Measurements from ENCODE around the gene INTS2. TPM values are rescaled to one million over a fixed set of nuclear protein-coding genes. Genes with fewer than 3 reads are reported as not detected.
"Not testable (repeated sequence)": the region's sequence is repeated elsewhere in the genome, so short reads cannot be mapped to it uniquely, and the experiment has no call there.

INTS2 gene
- polyA plus RNA-seq, 1 donor (not counting 4 experiments of a cell fraction or from before 2014, with no cell fraction given): 10.4 TPM

DNA sequence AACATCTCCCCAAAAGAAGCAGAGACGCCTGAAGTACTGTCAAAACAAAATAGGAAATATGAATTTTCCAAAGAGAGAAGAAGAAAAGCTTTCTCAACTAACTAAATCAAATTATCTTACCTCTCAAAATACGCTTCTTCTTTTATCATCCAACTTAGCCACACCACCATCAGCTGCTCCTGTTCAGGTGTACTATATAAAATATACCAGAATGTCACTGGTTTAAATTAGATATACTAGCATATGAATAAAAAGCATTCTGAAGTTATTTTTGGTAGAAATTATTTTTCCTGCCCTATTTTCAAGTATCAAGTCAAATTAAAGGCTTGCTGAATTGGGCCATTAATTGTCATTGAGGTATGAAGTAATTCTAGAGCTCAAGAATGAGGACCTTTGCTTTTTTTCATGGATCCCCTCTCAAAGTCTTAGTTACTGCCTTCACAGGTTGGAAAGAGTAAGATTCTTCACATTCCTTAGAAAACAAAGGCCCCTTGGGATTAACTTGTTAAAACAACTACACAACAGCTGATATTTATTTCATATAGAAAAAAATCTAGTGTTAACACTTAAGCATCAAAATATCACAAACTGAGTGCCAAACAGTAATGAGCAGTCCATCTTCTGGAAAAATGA is 30.1 kb downstream of the INTS2 start:
- Histone ChIP-seq H3K9ac (ENCODE audit: control insufficient read depth, extremely low read depth, insufficient read depth, low read length) (no peak overlapping the region), H3K9me1 (ENCODE audit: control insufficient read depth, extremely low read depth, insufficient read depth, low read length) (no peaks in the 10 kb centered on the region), H4K20me1 (ENCODE audit: control insufficient read depth, extremely low read depth, insufficient read depth, low read length) (no peaks in the 10 kb centered on the region), H3K27me3 (ENCODE audit: control insufficient read depth, extremely low read depth, insufficient read depth, low read length) (no peaks in the 10 kb centered on the region), H3K9me3 (ENCODE audit: control insufficient read depth, low read depth, low read length) (no peaks in the 10 kb centered on the region), H3K4me2 (ENCODE audit: control insufficient read depth, extremely low read depth, insufficient read depth, low read depth, low read length) (no peak overlapping the region), H3K4me1 (ENCODE audit: control insufficient read depth, extremely low read depth, insufficient read depth, low read length) (no peaks in the 10 kb centered on the region), H3K27ac (ENCODE audit: control insufficient read depth, insufficient read depth, low read length) (no peak overlapping the region), H3K36me3 (ENCODE audit: control insufficient read depth in 2 of 2, extremely low read depth in 1 of 2, insufficient read depth in 2 of 2, low read length in 2 of 2) (peaks cover 3 to 7% of the 10 kb centered on the region in 2 experiments), H3K4me3 (ENCODE audit: control insufficient read depth in 2 of 3, extremely low read depth in 1 of 3, insufficient read depth in 2 of 3, low read depth in 1 of 3, low read length in 3 of 3) (no peak overlapping the region), H2AFZ (ENCODE audit: control insufficient read depth, low read length) (no peak overlapping the region), H3K79me2 (ENCODE audit: control insufficient read depth, insufficient read depth, low read length) (no peaks in the 10 kb centered on the region)
- FAIRE-seq (no peak), DNase-seq (ENCODE audit: low read depth, low spot score) (no peak)
- no peak for TF ChIP-seq EZH2 (IDR thresholded peaks at IDR 0.05; ENCODE audit: low read length)
- TF ChIP-seq, protein P1, sequence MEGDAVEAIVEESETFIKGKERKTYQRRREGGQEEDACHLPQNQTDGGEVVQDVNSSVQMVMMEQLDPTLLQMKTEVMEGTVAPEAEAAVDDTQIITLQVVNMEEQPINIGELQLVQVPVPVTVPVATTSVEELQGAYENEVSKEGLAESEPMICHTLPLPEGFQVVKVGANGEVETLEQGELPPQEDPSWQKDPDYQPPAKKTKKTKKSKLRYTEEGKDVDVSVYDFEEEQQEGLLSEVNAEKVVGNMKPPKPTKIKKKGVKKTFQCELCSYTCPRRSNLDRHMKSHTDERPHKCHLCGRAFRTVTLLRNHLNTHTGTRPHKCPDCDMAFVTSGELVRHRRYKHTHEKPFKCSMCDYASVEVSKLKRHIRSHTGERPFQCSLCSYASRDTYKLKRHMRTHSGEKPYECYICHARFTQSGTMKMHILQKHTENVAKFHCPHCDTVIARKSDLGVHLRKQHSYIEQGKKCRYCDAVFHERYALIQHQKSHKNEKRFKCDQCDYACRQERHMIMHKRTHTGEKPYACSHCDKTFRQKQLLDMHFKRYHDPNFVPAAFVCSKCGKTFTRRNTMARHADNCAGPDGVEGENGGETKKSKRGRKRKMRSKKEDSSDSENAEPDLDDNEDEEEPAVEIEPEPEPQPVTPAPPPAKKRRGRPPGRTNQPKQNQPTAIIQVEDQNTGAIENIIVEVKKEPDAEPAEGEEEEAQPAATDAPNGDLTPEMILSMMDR (optimal IDR thresholded peaks at IDR 0.05 in 1 of 3, IDR thresholded peaks at IDR 0.05 in 1 of 3, conservative IDR thresholded peaks at IDR 0.05 in 1 of 3; ENCODE audit: extremely low read depth in 1 of 3, insufficient read depth in 2 of 3, low read length in 3 of 3): no peak
- dilution Hi-C loops (cut with MboI; ENCODE audit: extremely low pct_ligation_motif_present, low sequenced_read_pairs): no loop called here

DNA sequence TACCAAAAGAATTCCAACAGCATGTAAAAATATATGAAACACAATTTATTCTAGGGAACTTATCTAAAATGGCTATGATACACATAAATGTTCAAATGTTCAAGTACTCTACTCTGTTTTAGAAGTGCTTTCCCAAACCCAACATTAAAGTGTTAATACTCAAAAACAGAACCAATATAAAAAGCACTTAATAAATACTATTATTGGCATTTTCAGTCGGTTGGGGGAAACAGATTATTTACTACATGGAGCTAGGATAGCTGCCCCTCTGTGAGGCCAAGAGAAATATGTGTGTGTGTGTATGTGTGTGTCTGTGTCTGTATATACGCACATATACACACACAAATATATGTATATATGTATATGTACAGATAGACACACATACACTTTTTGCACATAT is 32.4 kb downstream of the INTS2 start:
- DNase-seq (ENCODE audit: low read depth, low spot score) (no peak), FAIRE-seq (no peak)
- Histone ChIP-seq H3K4me2 (ENCODE audit: control insufficient read depth, extremely low read depth, insufficient read depth, low read depth, low read length) (no peak overlapping the region), H3K4me3 (ENCODE audit: control insufficient read depth in 2 of 3, extremely low read depth in 1 of 3, insufficient read depth in 2 of 3, low read depth in 1 of 3, low read length in 3 of 3) (no peak overlapping the region), H3K9ac (ENCODE audit: control insufficient read depth, extremely low read depth, insufficient read depth, low read length) (no peak overlapping the region), H3K9me1 (ENCODE audit: control insufficient read depth, extremely low read depth, insufficient read depth, low read length) (no peaks in the 10 kb centered on the region), H3K27me3 (ENCODE audit: control insufficient read depth, extremely low read depth, insufficient read depth, low read length) (no peaks in the 10 kb centered on the region), H3K4me1 (ENCODE audit: control insufficient read depth, extremely low read depth, insufficient read depth, low read length) (no peaks in the 10 kb centered on the region), H3K9me3 (ENCODE audit: control insufficient read depth, low read depth, low read length) (no peaks in the 10 kb centered on the region), H2AFZ (ENCODE audit: control insufficient read depth, low read length) (no peak overlapping the region), H4K20me1 (ENCODE audit: control insufficient read depth, extremely low read depth, insufficient read depth, low read length) (no peaks in the 10 kb centered on the region), H3K36me3 (ENCODE audit: control insufficient read depth in 2 of 2, extremely low read depth in 1 of 2, insufficient read depth in 2 of 2, low read length in 2 of 2) (peaks cover 1 to 4% of the 10 kb centered on the region in 2 experiments), H3K27ac (ENCODE audit: control insufficient read depth, insufficient read depth, low read length) (no peak overlapping the region), H3K79me2 (ENCODE audit: control insufficient read depth, insufficient read depth, low read length) (no peaks in the 10 kb centered on the region)
- TF ChIP-seq EZH2 (IDR thresholded peaks at IDR 0.05; ENCODE audit: low read length): no peak
- TF ChIP-seq, protein P1 (optimal IDR thresholded peaks at IDR 0.05 in 1 of 3, IDR thresholded peaks at IDR 0.05 in 1 of 3, conservative IDR thresholded peaks at IDR 0.05 in 1 of 3; ENCODE audit: extremely low read depth in 1 of 3, insufficient read depth in 2 of 3, low read length in 3 of 3): no peak
- dilution Hi-C loops (cut with MboI; ENCODE audit: extremely low pct_ligation_motif_present, low sequenced_read_pairs): no loop called here

DNA sequence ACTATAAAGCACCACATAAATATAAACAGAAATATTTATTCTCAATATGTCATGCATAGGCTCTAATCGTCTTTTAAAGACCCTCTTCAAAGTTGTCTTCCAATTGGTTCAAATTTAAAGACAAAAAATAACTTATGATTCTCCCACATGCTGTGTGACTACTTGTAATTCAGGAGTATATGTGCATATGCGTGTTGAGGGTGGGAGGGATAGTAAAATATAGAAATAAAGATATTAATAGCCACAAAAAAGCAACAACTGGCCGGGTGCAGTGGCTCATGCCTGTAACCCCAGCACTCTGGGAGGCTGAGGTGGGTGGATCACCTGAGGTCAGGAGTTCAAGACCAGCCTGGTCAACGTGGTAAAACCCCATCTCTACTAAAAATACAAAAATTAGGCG is 33.5 kb downstream of the INTS2 start:
- H3K4me2 ChIP-seq (ENCODE audit: control insufficient read depth, extremely low read depth, insufficient read depth, low read depth, low read length); H4K20me1 ChIP-seq (ENCODE audit: control insufficient read depth, extremely low read depth, insufficient read depth, low read length); H3K27ac ChIP-seq (ENCODE audit: control insufficient read depth, insufficient read depth, low read length); H3K9ac ChIP-seq (ENCODE audit: control insufficient read depth, extremely low read depth, insufficient read depth, low read length); DNase-seq (ENCODE audit: low read depth, low spot score); H3K9me3 ChIP-seq (ENCODE audit: control insufficient read depth, low read depth, low read length); H2AFZ ChIP-seq (ENCODE audit: control insufficient read depth, low read length); H3K79me2 ChIP-seq (ENCODE audit: control insufficient read depth, insufficient read depth, low read length); H3K4me1 ChIP-seq (ENCODE audit: control insufficient read depth, extremely low read depth, insufficient read depth, low read length); H3K4me3 ChIP-seq (ENCODE audit: control insufficient read depth in 2 of 3, extremely low read depth in 1 of 3, insufficient read depth in 2 of 3, low read depth in 1 of 3, low read length in 3 of 3); H3K9me1 ChIP-seq (ENCODE audit: control insufficient read depth, extremely low read depth, insufficient read depth, low read length); dilution Hi-C loops (cut with MboI; ENCODE audit: extremely low pct_ligation_motif_present, low sequenced_read_pairs); FAIRE-seq; H3K36me3 ChIP-seq (ENCODE audit: control insufficient read depth in 2 of 2, extremely low read depth in 1 of 2, insufficient read depth in 2 of 2, low read length in 2 of 2); H3K27me3 ChIP-seq (ENCODE audit: control insufficient read depth, extremely low read depth, insufficient read depth, low read length): not testable (repeated sequence)

DNA sequence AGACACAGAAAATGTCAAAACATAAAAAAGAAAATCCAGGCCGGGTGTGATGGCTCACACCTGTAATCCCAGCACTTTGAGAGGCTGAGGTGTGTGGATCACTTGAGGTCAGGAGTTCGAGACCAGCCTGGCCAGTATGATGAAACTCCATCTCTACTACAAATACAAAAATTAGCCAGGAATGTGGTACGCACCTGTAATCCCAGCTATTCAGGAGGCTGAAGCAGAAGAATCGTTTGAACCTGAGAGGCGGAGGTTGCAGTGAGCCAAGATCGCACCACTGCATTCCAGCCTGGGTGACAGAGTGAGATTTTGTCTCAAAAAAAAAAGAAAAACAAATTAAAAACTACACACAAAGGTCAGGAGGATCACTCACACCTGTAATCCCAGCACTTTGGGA is 40.0 kb downstream of the INTS2 start:
- H3K27ac ChIP-seq (ENCODE audit: control insufficient read depth, insufficient read depth, low read length); H3K27me3 ChIP-seq (ENCODE audit: control insufficient read depth, extremely low read depth, insufficient read depth, low read length); H3K9ac ChIP-seq (ENCODE audit: control insufficient read depth, extremely low read depth, insufficient read depth, low read length); H3K9me1 ChIP-seq (ENCODE audit: control insufficient read depth, extremely low read depth, insufficient read depth, low read length); H3K36me3 ChIP-seq (ENCODE audit: control insufficient read depth in 2 of 2, extremely low read depth in 1 of 2, insufficient read depth in 2 of 2, low read length in 2 of 2); FAIRE-seq; dilution Hi-C loops (cut with MboI; ENCODE audit: extremely low pct_ligation_motif_present, low sequenced_read_pairs); H3K4me2 ChIP-seq (ENCODE audit: control insufficient read depth, extremely low read depth, insufficient read depth, low read depth, low read length); H3K9me3 ChIP-seq (ENCODE audit: control insufficient read depth, low read depth, low read length); H3K4me3 ChIP-seq (ENCODE audit: control insufficient read depth in 2 of 3, extremely low read depth in 1 of 3, insufficient read depth in 2 of 3, low read depth in 1 of 3, low read length in 3 of 3); H2AFZ ChIP-seq (ENCODE audit: control insufficient read depth, low read length); H3K4me1 ChIP-seq (ENCODE audit: control insufficient read depth, extremely low read depth, insufficient read depth, low read length); H3K79me2 ChIP-seq (ENCODE audit: control insufficient read depth, insufficient read depth, low read length); H4K20me1 ChIP-seq (ENCODE audit: control insufficient read depth, extremely low read depth, insufficient read depth, low read length); DNase-seq (ENCODE audit: low read depth, low spot score): not testable (repeated sequence)
